IPS-NIHi7 (cell line): ENCODE data around the gene SIGLEC1.

ENCODE experiments used
- DNase-seq: peaks from one replicate; pipeline ENCODE4 v3.0.0; 2012; ENCODE audit warnings: mixed read lengths; ENCODE audit errors: extremely low spot score

SIGLEC1 gene

GRCh38 chr20:3701061-3701998 lies 11.1 kb downstream of the SIGLEC1 start:
- no peak for DNase-seq

- DNase-seq = no peak
Measured at GRCh38 chr20:3699037-3699436, 13.4 kb downstream of the SIGLEC1 start.

GRCh38 chr20:3698591-3699001 lies 13.8 kb downstream of the SIGLEC1 start:
- no peak for DNase-seq

GRCh38 chr20:3697588-3698305 lies 14.7 kb downstream of the SIGLEC1 start:
- no peak for DNase-seq

GRCh38 chr20:3696745-3697587 lies 15.4 kb downstream of the SIGLEC1 start:
- DNase-seq = no peak

GRCh38 chr20:3696200-3696599 lies 16.2 kb downstream of the SIGLEC1 start:
- DNase-seq = peak; percentile 43

GRCh38 chr20:3694864-3695263 lies 17.5 kb downstream of the SIGLEC1 start:
- no peak for DNase-seq

- no peak for DNase-seq
Measured at GRCh38 chr20:3693376-3693775, 19.0 kb downstream of the SIGLEC1 start.

- DNase-seq = no peak
Measured at GRCh38 chr20:3692706-3693294, 19.6 kb downstream of the SIGLEC1 start.

GRCh38 chr20:3691897-3692296 lies 20.5 kb downstream of the SIGLEC1 start:
- no peak for DNase-seq

GRCh38 chr20:3691306-3691705 lies 21.1 kb downstream of the SIGLEC1 start:
- no peak for DNase-seq

- no peak for DNase-seq
Measured at GRCh38 chr20:3690413-3690812, 22.0 kb downstream of the SIGLEC1 start.

- no peak for DNase-seq
Measured at GRCh38 chr20:3689978-3690377, 22.4 kb downstream of the SIGLEC1 start.

GRCh38 chr20:3687655-3688054 lies 24.7 kb downstream of the SIGLEC1 start:
- DNase-seq = peak; percentile 67

GRCh38 chr20:3686867-3687321 lies 25.5 kb downstream of the SIGLEC1 start:
- no peak for DNase-seq

GRCh38 chr20:3686421-3686820 lies 26.0 kb downstream of the SIGLEC1 start:
- DNase-seq = no peak

- DNase-seq = no peak
Measured at GRCh38 chr20:3685341-3685740, 27.1 kb downstream of the SIGLEC1 start.

- DNase-seq = peak; percentile 45
Measured at GRCh38 chr20:3681931-3682781, 30.2 kb downstream of the SIGLEC1 start, which contains the start of gene ADAM33. ADAM33 (minus strand) TSS chr20:3682010; CDS start chr20:3682004, 6 bp downstream.

- DNase-seq = no peak
Measured at GRCh38 chr20:3681352-3681930, 31.0 kb downstream of the SIGLEC1 start.
